Astrocyte (in vitro differentiated cells and primary cell): ENCODE data around the gene CHMP1A. TPM values are rescaled to one million over a fixed set of nuclear protein-coding genes. Genes with fewer than 3 reads are reported as not detected.
A peak's percentile ranks its signal among the peaks of the same experiment; 100 is the strongest.
"Not testable (repeated sequence)": the region's sequence is repeated elsewhere in the genome, so short reads cannot be mapped to it uniquely, and the experiment has no call there.

Source experiments
- DNase-seq: peaks from one replicate; pipeline ENCODE4 v3.0.0-alpha.2; 2010; ENCODE audit warnings: low read depth
- FAIRE-seq: peaks from 2 replicates; lab custom pipeline; 2011; peaks lifted over from hg19 to GRCh38; lab: Jason Lieb, UNC
- H2AFZ ChIP-seq: 2 replicates; pipeline ENCODE4 v1.6.0; 2012; ENCODE audit warnings: low read depth, low read length, inconsistent platforms
- H3K27ac ChIP-seq: 2 replicates; pipeline ENCODE4 v1.5.1; 2011; ENCODE audit warnings: low read depth, low read length, inconsistent platforms
- H3K27me3 ChIP-seq: 2 replicates; pipeline ENCODE4 v1.6.0; 2011; ENCODE audit warnings: low read length, inconsistent platforms; ENCODE audit not compliant: insufficient read depth
- H3K36me3 ChIP-seq: 2 replicates; pipeline ENCODE4 v1.5.1; 2011; ENCODE audit warnings: low read length, inconsistent platforms; ENCODE audit not compliant: insufficient read depth
- H3K4me1 ChIP-seq: 2 replicates; pipeline ENCODE4 v1.5.1; 2011; ENCODE audit warnings: low read length, inconsistent platforms; ENCODE audit not compliant: insufficient read depth
- H3K4me2 ChIP-seq: 2 replicates; pipeline ENCODE4 v1.6.0; 2012; ENCODE audit warnings: low read length, inconsistent platforms
- H3K4me3 ChIP-seq: 2 replicates; pipeline ENCODE4 v1.5.1; 2011; ENCODE audit warnings: low read depth, mild to moderate bottlenecking, low read length, inconsistent platforms; ENCODE audit not compliant: insufficient read depth
- H3K79me2 ChIP-seq: 2 replicates; pipeline ENCODE4 v1.6.0; 2012; ENCODE audit warnings: mild to moderate bottlenecking, low read length, inconsistent platforms; ENCODE audit not compliant: insufficient read depth
- H3K9ac ChIP-seq: 2 replicates; pipeline ENCODE4 v1.6.0; 2012; ENCODE audit warnings: mild to moderate bottlenecking, low read length, inconsistent platforms
- H3K9me3 ChIP-seq: 2 replicates; pipeline ENCODE4 v1.5.1; 2012; ENCODE audit warnings: low read depth, mild to moderate bottlenecking, low read length, inconsistent platforms; ENCODE audit not compliant: insufficient read depth
- H4K20me1 ChIP-seq: 2 replicates; pipeline ENCODE4 v1.6.0; 2012; ENCODE audit warnings: low read length, inconsistent platforms; ENCODE audit not compliant: insufficient read depth
- H3K27ac Mint-ChIP-seq: one replicate; pipeline ENCODE4 v1.8.0; 2021; ENCODE audit warnings: mild to moderate bottlenecking, mixed read lengths; ENCODE audit not compliant: unreplicated experiment
- H3K27me3 Mint-ChIP-seq: one replicate; pipeline ENCODE4 v1.8.0; 2021; ENCODE audit warnings: low read depth, mixed read lengths; ENCODE audit not compliant: unreplicated experiment
- H3K36me3 Mint-ChIP-seq: one replicate; pipeline ENCODE4 v1.8.0; 2021; ENCODE audit warnings: low read depth, mixed read lengths; ENCODE audit not compliant: unreplicated experiment
- H3K4me1 Mint-ChIP-seq: one replicate; pipeline ENCODE4 v1.8.0; 2021; ENCODE audit warnings: low read depth, mixed read lengths; ENCODE audit not compliant: unreplicated experiment
- H3K4me3 Mint-ChIP-seq: one replicate; pipeline ENCODE4 v1.8.0; 2021; ENCODE audit warnings: mild to moderate bottlenecking, moderate library complexity, mixed read lengths; ENCODE audit not compliant: unreplicated experiment
- H3K9me3 Mint-ChIP-seq: one replicate; pipeline ENCODE4 v1.8.0; 2021; ENCODE audit warnings: mild to moderate bottlenecking, mixed read lengths; ENCODE audit not compliant: unreplicated experiment
- EZH2 ChIP-seq: IDR thresholded peaks from 2 replicates; pipeline ENCODE4 v1.6.1; 2012; ENCODE audit warnings: mild to moderate bottlenecking, low read length, inconsistent platforms; ENCODE audit not compliant: insufficient read depth
- total RNA-seq: library from RNA; stranded (reverse); gene quantifications from 2 replicates; pipeline ENCODE4 v1.2.1, GENCODE V29; 2021
- TF ChIP-seq, protein P1 (sequence below): IDR thresholded peaks from 2 replicates; pipeline ENCODE4 v1.5.1; 2011; ENCODE audit warnings: low read depth, mild to moderate bottlenecking, inconsistent platforms, low read length, moderate library complexity; ENCODE audit not compliant: insufficient read depth

Gene CHMP1A
- total RNA-seq, 1 donor from 2014 or later, result 85.7 TPM

DNA sequence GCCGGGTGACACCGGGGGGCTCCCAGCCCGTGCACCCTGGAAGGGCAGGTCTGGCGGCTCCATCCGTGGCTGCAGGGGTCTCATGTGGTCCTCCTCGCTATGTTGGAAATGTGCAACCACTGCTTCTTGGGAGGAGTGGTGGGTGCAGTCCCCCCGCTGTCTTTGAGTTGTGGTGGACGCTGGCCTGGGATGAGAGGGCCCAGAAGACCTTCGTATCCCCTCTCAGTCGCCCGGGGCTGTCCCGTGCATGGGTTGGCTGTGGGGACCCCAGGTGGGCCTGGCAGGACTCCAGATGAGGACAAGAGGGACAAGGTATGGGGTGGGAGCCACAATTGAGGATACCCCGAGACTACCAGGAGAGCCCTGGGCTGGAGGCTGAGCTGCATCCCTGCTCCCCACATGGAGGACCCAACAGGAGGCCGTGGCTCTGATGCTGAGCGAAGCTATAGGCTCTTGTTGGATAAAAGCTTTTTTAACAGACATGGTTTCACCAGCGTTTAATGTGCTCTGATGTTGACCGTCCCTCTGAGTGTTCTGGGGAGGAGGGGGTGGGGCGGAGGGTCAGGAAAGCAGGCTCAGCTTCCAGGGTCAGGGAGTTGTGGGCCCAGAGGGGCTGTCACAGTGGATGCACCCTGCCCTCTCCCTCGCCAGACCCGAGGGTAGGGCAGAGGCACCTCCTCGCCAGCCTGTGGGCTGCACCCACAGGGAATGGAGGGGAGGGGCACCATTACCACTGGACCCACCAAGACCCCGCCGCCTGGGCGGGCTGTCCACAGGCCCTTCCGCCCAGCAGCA is 38.6 kb upstream of the CHMP1A start:
- H3K36me3 Mint-ChIP-seq, result peaks cover 16% of the 10 kb centered on the region
- DNase-seq, result no peak
- no peak overlapping the region for H2AFZ ChIP-seq
- H3K4me3 Mint-ChIP-seq, result no peak overlapping the region
- no peaks in the 10 kb centered on the region for H3K4me1 Mint-ChIP-seq
- TF ChIP-seq EZH2, result no peak
- TF ChIP-seq, protein P1, sequence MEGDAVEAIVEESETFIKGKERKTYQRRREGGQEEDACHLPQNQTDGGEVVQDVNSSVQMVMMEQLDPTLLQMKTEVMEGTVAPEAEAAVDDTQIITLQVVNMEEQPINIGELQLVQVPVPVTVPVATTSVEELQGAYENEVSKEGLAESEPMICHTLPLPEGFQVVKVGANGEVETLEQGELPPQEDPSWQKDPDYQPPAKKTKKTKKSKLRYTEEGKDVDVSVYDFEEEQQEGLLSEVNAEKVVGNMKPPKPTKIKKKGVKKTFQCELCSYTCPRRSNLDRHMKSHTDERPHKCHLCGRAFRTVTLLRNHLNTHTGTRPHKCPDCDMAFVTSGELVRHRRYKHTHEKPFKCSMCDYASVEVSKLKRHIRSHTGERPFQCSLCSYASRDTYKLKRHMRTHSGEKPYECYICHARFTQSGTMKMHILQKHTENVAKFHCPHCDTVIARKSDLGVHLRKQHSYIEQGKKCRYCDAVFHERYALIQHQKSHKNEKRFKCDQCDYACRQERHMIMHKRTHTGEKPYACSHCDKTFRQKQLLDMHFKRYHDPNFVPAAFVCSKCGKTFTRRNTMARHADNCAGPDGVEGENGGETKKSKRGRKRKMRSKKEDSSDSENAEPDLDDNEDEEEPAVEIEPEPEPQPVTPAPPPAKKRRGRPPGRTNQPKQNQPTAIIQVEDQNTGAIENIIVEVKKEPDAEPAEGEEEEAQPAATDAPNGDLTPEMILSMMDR, result no peak
- H3K9me3 ChIP-seq, result no peaks in the 10 kb centered on the region
- H3K4me2 ChIP-seq, result no peak overlapping the region
- H3K4me3 ChIP-seq, result no peak overlapping the region
- no peak for FAIRE-seq
- no peak overlapping the region for H3K9ac ChIP-seq
- peaks cover 9% of the 10 kb centered on the region for H3K36me3 ChIP-seq
- H3K27me3 ChIP-seq, result no peaks in the 10 kb centered on the region
- peak overlapping the region; percentile 41 for H3K27ac Mint-ChIP-seq
- peaks cover 42% of the 10 kb centered on the region for H4K20me1 ChIP-seq
- no peak overlapping the region for H3K27ac ChIP-seq
- peaks cover 12% of the 10 kb centered on the region for H3K4me1 ChIP-seq
- no peaks in the 10 kb centered on the region for H3K79me2 ChIP-seq
- H3K27me3 Mint-ChIP-seq, result no peaks in the 10 kb centered on the region
- no peaks in the 10 kb centered on the region for H3K9me3 Mint-ChIP-seq

DNA sequence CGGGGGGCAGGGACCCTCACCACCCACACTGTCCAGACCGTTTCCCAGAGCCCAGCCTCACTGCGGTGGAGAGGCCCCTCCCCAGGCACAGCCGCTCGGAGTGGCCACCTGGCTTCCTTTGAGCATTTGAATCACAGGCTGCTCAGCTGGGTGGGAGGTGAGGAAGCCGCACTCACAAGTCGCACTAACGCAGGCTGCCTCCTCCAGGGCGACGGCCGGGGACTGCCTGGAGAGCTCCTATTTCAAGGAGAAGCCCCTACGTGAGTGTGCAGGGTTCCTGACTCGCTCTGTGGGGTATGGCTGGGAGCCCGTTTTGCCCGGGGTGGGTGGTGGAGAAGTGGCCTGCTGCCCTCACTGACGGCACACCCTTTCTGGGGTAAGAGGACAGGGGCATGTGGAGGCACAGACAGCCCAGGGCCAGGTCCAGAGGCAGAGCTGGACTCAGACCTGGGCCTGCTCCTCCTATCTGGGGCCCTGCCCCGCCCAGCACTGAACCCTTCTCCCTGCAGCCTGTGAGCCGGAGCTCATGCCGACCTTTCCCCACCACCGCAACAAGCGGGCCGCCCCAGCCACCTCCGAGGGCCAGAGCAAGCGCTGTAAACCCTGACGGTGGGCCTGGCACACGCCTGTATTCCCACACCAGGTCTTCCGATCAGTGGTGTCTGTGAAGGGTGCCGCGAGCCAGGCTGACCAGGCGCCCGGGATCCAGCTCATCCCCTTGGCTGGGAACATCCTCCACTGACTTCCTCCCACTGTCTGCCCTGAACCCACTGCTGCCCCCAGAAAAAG is 37.8 kb upstream of the CHMP1A start:
- Histone ChIP-seq H3K27ac (no peak overlapping the region), H2AFZ (no peak overlapping the region), H3K4me3 (no peak overlapping the region), H3K9ac (no peak overlapping the region), H3K4me2 (no peak overlapping the region), H4K20me1 (peaks cover 38% of the 10 kb centered on the region), H3K79me2 (no peaks in the 10 kb centered on the region), H3K27me3 (no peaks in the 10 kb centered on the region), H3K4me1 (peaks cover 5% of the 10 kb centered on the region), H3K9me3 (no peaks in the 10 kb centered on the region), H3K36me3 (peaks cover 9% of the 10 kb centered on the region)
- Mint-ChIP-seq H3K9me3 (no peaks in the 10 kb centered on the region), H3K27me3 (no peaks in the 10 kb centered on the region), H3K27ac (peak overlapping the region; percentile 47), H3K4me3 (no peak overlapping the region), H3K4me1 (no peaks in the 10 kb centered on the region), H3K36me3 (peaks cover 16% of the 10 kb centered on the region)
- no peak for DNase-seq
- FAIRE-seq, result no peak
- TF ChIP-seq, protein P1, result no peak
- no peak for TF ChIP-seq EZH2

DNA sequence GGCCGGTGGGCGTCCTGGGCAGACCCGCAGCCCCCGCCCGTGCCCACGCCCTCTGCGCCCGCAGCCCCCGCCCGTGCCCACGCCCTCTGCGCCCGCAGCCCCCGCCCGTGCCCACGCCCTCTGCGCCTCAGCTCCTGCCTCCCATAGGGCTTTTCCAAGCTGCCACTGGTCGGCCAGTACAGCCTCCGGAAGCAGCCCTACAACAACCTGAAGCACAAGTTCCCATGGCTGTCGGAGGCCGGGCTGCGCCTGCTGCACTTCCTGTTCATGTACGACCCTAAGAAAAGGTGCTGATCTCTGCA is 37.2 kb upstream of the CHMP1A start:
- peaks cover 41% of the 10 kb centered on the region for H4K20me1 ChIP-seq
- not testable (repeated sequence) for H3K4me2 ChIP-seq, H3K79me2 ChIP-seq, H2AFZ ChIP-seq, H3K9me3 ChIP-seq, H3K9ac ChIP-seq, H3K4me3 Mint-ChIP-seq, H3K27ac Mint-ChIP-seq, H3K4me1 ChIP-seq, H3K4me1 Mint-ChIP-seq, H3K27ac ChIP-seq, H3K36me3 ChIP-seq, H3K4me3 ChIP-seq, FAIRE-seq, DNase-seq, H3K27me3 ChIP-seq, H3K9me3 Mint-ChIP-seq, H3K27me3 Mint-ChIP-seq
- H3K36me3 Mint-ChIP-seq, result peaks cover 16% of the 10 kb centered on the region
